Stimulated activated effector memory CD8-positive, alpha-beta T cell treated with anti-CD3 and anti-CD28 coated beads, Interleukin-12 subunit alpha, Interleukin-12 subunit beta, amount 100 ng/mL, for 72 hours (primary cell): Measurements from ENCODE around the gene TFPI2.
"Not testable (repeated sequence)": the region's sequence is repeated elsewhere in the genome, so short reads cannot be mapped to it uniquely, and the experiment has no call there.

Experiments
- ATAC-seq: fragments of 150-1000 bp; cut with Tn5 transposase; 2 replicates; pipeline ENCODE4 v1.10.0; 2021
- DNase-seq, 2 donors: peaks; one replicate each; pipeline ENCODE4 v3.0.0; 2021 to 2022; ENCODE audit warnings: low spot score in 2 of 2
- H3K27ac Mint-ChIP-seq: one replicate; pipeline ENCODE4 v1.8.0; 2022; ENCODE audit warnings: mild to moderate bottlenecking, mixed read lengths
- H3K36me3 Mint-ChIP-seq: one replicate; pipeline ENCODE4 v1.8.0; 2022; ENCODE audit warnings: mild to moderate bottlenecking, mixed read lengths
- H3K4me1 Mint-ChIP-seq: one replicate; pipeline ENCODE4 v1.8.0; 2022; ENCODE audit warnings: mixed read lengths
- H3K4me3 Mint-ChIP-seq: one replicate; pipeline ENCODE4 v1.8.0; 2022; ENCODE audit warnings: mild to moderate bottlenecking, mixed read lengths
- H3K9me3 Mint-ChIP-seq: one replicate; pipeline ENCODE4 v1.8.0; 2022; ENCODE audit warnings: mixed read lengths

Gene TFPI2

GRCh38 chr7:93915206-93915842 is 24.8 kb upstream of the TFPI2 start:
- H3K4me1 Mint-ChIP-seq, ATAC-seq, H3K36me3 Mint-ChIP-seq, H3K9me3 Mint-ChIP-seq, H3K27ac Mint-ChIP-seq, H3K4me3 Mint-ChIP-seq, DNase-seq: not testable (repeated sequence)

DNA sequence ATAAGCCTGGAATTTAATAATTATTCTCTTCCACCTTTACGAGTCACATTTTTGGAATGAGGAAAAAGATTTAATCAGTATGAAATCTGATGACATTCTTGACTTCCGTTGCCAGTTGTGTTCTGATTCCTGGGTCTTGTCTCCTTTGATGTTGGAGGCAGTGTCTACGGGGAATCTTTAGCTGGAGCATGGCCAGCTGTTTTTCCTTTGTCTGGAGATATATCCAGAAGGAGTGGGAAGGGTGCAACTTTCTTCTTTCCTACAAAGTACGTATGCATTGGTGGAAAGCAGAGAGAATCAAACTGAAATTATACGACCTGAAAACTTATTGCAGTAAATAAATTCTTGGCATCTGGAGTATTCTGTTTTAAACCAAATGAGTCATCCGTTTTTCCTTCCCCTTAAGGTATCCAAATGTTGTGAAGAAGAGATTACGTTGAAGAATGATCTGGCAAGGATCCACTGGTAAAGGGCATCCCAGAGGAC is 24.1 kb upstream of the TFPI2 start:
- Mint-ChIP-seq H3K4me1 (no peaks in the 10 kb centered on the region), H3K27ac (no peak overlapping the region), H3K36me3 (no peaks in the 10 kb centered on the region), H3K9me3 (no peaks in the 10 kb centered on the region), H3K4me3 (no peak overlapping the region)
- ATAC-seq, result no peak
- DNase-seq, result no peak

DNA sequence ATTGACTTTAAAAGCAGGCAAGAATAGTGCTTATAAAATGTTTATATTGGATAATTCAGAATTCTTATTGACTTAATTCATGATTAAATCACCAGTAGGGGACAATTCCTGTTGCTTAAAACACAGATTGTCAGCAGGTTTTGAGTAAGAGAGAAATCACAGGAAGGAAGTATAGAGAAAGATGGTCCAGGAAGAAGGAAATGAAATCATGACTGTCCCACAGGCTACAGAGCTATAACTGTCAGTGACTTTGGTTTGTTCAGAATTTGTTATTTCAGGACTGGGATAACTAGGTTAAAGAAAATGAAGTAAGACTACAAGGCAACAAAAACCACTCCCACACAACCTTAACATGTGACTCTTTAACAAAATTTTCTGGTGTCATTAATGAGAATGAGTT is 22.6 kb upstream of the TFPI2 start:
- ATAC-seq, result no peak
- H3K36me3 Mint-ChIP-seq, result no peaks in the 10 kb centered on the region
- no peak overlapping the region for H3K27ac Mint-ChIP-seq
- no peak overlapping the region for H3K4me3 Mint-ChIP-seq
- no peak for DNase-seq
- no peaks in the 10 kb centered on the region for H3K4me1 Mint-ChIP-seq
- no peaks in the 10 kb centered on the region for H3K9me3 Mint-ChIP-seq

- H3K36me3 Mint-ChIP-seq, H3K4me3 Mint-ChIP-seq, H3K27ac Mint-ChIP-seq, H3K9me3 Mint-ChIP-seq, DNase-seq, H3K4me1 Mint-ChIP-seq: not testable (repeated sequence)
- peak; percentile 74 for ATAC-seq
Observed at GRCh38 chr7:93911661-93912060, 21.1 kb upstream of the TFPI2 start.

GRCh38 chr7:93911242-93911641 is 20.7 kb upstream of the TFPI2 start:
- not testable (repeated sequence) for H3K9me3 Mint-ChIP-seq, H3K27ac Mint-ChIP-seq, ATAC-seq, H3K4me1 Mint-ChIP-seq, DNase-seq, H3K4me3 Mint-ChIP-seq, H3K36me3 Mint-ChIP-seq

DNA sequence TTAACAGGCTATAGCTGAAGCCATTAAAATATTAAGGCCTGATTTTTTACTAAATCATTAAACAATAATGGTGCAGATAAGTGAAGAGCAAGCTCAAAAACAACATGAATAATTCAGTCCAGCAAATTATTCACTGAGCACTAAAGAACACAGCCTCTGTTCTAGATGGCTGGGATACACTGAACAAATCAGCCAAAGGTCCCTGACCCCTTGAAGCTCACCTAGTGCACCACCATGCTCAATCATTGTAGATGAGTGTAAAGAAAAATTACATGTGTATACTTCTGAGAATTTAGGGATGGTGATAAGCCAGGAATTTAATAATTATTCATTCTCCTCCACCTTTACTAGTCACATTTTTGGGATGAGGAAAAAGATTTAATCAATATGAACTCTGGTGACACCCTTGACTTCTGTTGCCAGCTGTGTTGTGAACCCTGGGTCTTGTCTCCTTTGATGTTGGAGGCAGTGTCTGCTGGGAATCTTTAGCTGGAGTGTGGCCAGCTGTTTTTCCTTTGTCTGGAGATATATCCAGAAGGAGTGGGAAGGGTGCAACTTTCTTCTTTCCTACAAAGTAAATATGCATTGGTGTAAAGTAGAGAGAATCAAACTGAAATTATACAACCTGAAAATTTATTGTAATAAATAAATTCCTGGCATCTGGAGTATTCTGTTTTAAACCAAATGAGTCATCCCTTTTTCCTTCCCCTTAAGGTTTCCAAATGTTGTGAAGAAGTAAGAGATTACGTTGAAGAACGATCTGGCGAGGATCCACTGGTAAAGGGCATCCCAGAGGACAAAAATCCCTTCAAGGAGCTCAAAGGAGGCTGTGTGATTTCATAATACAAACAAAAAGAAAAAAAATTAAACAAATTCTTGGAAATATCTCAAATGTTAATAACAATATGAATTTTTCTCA is 19.8 kb upstream of the TFPI2 start:
- DNase-seq (no peak), ATAC-seq (no peak)
- Mint-ChIP-seq H3K4me3 (no peak overlapping the region), H3K27ac (no peak overlapping the region), H3K4me1 (no peaks in the 10 kb centered on the region), H3K9me3 (no peaks in the 10 kb centered on the region), H3K36me3 (no peaks in the 10 kb centered on the region)

DNA sequence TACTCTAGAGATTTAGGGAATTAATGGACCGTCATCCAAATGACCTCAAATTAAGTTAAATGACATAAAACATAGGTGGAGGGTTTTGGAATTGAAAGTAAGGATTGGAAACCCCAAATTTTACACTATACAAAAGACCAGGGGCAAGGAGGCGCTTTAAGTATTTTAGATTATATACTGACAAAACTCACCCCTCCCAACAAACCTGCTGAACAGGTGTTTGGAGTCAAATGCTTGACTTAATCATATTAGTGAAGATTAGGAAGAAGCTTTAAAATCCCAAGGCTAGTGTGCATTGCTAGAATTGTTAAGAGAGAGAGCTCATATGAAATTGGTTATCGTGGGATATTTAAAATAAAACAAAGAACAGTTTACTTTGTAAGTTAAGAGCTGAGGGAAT is 15.7 kb upstream of the TFPI2 start, which contains the start of gene GNGT1:
GNGT1 (plus strand) TSS at position 301 of the 400 bp plus-strand sequence. CDS start 180 bp downstream, outside the sequence.
- Mint-ChIP-seq H3K9me3 (no peaks in the 10 kb centered on the region), H3K36me3 (no peaks in the 10 kb centered on the region), H3K4me1 (no peaks in the 10 kb centered on the region), H3K4me3 (no peak within 1 kb of the TSS), H3K27ac (no peak within 1 kb of the TSS)
- DNase-seq, result no peak
- no peak for ATAC-seq

GRCh38 chr7:93902777-93903423 is 12.3 kb upstream of the TFPI2 start:
- Mint-ChIP-seq H3K9me3 (no peaks in the 10 kb centered on the region), H3K36me3 (no peaks in the 10 kb centered on the region), H3K4me1 (no peaks in the 10 kb centered on the region), H3K4me3 (no peak overlapping the region), H3K27ac (no peak overlapping the region)
- DNase-seq (no peak), ATAC-seq (no peak)

GRCh38 chr7:93897680-93898079 is 7.1 kb upstream of the TFPI2 start:
- no peak for DNase-seq
- no peaks in the 10 kb centered on the region for H3K4me1 Mint-ChIP-seq
- no peak overlapping the region for H3K27ac Mint-ChIP-seq
- no peak overlapping the region for H3K4me3 Mint-ChIP-seq
- no peaks in the 10 kb centered on the region for H3K9me3 Mint-ChIP-seq
- H3K36me3 Mint-ChIP-seq, result no peaks in the 10 kb centered on the region
- ATAC-seq, result no peak

GRCh38 chr7:93895859-93896600 is 5.5 kb upstream of the TFPI2 start:
- Mint-ChIP-seq H3K27ac (no peak overlapping the region), H3K4me1 (no peaks in the 10 kb centered on the region), H3K4me3 (no peak overlapping the region)

DNA sequence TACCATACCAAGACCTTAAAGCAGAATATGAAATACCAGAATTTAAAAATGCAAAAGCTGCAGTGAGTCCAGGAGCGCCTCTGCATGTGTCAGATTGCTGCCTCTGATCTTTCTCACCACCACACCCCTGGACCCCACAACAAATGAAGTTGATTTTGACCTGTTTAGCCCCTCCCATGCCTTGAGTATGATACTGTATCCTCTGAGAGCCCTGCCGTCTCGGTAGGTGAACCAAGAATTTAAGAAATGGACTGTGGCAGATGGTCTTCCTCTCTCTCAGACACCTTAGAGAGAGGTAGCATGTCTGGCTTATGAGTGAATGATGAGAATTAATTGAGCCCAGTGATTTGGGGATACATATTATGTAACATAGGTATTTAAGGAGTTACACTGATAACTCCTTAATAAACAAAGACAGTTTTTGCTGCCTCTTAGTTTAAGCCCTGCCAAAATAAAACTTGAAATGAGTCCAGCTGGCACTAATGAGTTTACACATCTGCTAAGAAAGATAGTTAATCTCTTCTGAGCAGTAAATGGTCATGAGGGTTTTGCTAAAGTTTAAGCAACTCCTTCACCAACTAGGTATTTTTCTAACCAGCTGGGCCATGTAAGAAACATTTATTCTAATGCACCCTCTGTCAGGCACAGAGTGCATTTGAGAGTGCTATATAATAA is 4.5 kb upstream of the TFPI2 start:
- no peaks in the 10 kb centered on the region for H3K36me3 Mint-ChIP-seq
- H3K27ac Mint-ChIP-seq, result no peak overlapping the region

More at GRCh38 chr7:93895859-93896600, 5.5 kb upstream of the TFPI2 start:
- H3K36me3 Mint-ChIP-seq, result no peaks in the 10 kb centered on the region
- no peak for ATAC-seq
- DNase-seq, result no peak
- no peaks in the 10 kb centered on the region for H3K9me3 Mint-ChIP-seq

DNA sequence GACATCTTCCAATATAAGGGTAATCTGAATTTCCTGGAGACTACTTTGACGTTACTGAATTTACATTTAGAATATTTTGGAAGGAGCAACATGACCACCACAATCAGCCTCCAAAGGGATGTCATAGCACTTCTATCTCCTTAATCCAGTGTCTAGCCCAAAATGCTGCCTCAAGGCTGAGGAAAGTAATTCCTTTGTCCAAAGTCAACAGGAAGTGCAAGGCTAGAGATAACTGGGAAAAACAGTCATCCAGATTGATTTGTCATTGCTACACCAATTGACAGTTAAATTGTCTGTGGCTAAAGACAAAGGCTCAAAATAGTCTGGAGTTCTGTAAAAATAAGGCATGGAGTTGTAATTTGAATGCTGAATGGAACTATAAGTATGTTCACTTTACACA is 3.9 kb upstream of the TFPI2 start:
- ATAC-seq, result no peak
- Mint-ChIP-seq H3K36me3 (no peaks in the 10 kb centered on the region), H3K4me1 (peaks cover 8% of the 10 kb centered on the region), H3K27ac (no peak overlapping the region), H3K9me3 (no peaks in the 10 kb centered on the region), H3K4me3 (no peak overlapping the region)
- DNase-seq, result no peak

More for the DNA sequence above, 4.5 kb upstream of the TFPI2 start:
- H3K4me3 Mint-ChIP-seq, result no peak overlapping the region
- H3K9me3 Mint-ChIP-seq, result no peaks in the 10 kb centered on the region
- DNase-seq (no peak), ATAC-seq (no peak)
- H3K4me1 Mint-ChIP-seq, result peaks cover 3% of the 10 kb centered on the region

DNA sequence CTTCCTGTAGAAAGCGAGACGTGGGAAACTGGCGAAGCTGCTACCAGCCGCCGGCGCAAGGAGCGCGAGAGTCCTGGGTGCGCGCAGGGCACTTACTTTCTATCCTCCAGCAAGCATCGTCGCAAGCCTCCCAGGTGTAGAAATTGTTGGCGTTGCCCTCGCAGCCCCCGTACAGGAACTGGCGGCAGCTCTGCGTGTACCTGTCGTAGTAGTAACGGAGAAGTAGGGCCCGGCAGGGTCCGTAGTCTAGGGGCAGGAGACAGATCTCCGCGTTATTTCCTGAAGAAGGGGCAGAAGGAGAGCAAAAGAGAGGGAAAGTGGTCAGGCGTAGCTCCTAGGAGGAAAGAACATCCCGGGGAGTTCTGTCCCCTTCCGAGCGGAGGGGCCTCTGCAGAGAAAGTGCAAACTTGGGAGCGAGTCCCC is 501 bp downstream of the TFPI2 start:
- Mint-ChIP-seq H3K4me3 (peak overlapping the region; percentile 64), H3K36me3 (no peaks in the 10 kb centered on the region), H3K27ac (no peak overlapping the region), H3K9me3 (no peaks in the 10 kb centered on the region), H3K4me1 (peaks cover 8% of the 10 kb centered on the region)
- DNase-seq (no peak), ATAC-seq (peak; percentile 42)

DNA sequence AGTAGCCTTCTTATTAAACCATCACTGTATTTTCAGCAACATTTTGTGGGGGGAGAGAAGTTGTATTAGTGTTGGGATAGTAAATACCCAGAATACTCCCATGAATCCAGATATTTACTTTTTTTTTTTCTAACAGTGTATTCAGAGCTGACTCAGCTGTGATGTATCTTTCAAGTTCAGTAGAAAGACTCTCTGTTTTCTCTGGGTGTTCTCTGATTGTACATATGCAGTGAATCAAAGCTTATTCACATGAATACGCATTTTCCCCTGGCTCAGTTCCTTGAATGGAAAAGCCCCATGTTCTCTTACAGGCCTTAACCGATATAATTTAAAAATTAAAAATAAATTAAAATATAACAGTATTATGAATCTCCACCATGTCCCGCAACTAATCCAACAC is 1.3 kb downstream of the TFPI2 start:
- no peak overlapping the region for H3K27ac Mint-ChIP-seq
- no peak overlapping the region for H3K4me3 Mint-ChIP-seq
- DNase-seq (no peak), ATAC-seq (no peak)
- H3K9me3 Mint-ChIP-seq, result no peaks in the 10 kb centered on the region
- H3K36me3 Mint-ChIP-seq, result no peaks in the 10 kb centered on the region
- H3K4me1 Mint-ChIP-seq, result peaks cover 8% of the 10 kb centered on the region
